Measurements from ENCODE around the gene DNM1. TPM values are rescaled to one million over a fixed set of nuclear protein-coding genes. Genes with fewer than 3 reads are reported as not detected.

The DNM1 gene
- total RNA-seq, 1 donor from 2014 or later = 30.1 TPM

DNA sequence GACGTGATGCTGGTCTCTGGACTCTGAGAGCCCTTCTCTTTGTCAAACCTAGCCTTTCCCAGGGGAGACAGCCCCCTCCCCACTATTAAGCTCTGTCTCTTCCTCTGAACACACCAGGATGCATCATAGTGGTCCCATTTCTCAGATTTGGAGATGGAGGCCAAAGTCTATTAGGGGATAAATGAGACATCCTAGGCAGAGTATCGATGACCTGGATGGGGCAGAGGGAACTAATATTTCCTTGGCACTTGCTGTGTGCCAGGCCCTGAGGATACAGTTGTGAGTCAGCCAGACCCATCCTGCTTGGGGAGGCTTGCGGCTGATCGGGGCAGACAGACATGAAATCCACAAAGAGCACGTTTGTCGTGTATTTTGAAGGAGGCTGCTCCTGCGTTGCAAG lies 5.2 kb downstream of the DNM1 start:
- H3K4me3 ChIP-seq = no peak overlapping the region
- no peak overlapping the region for H2AFZ ChIP-seq (replicated peaks)
- no peaks in the 10 kb centered on the region for H3K27me3 ChIP-seq
- H3K4me1 ChIP-seq = peaks cover 8% of the 10 kb centered on the region
- H3K9me3 Mint-ChIP-seq = no peaks in the 10 kb centered on the region
- H3K36me3 Mint-ChIP-seq = peaks cover 2% of the 10 kb centered on the region
- no peaks in the 10 kb centered on the region for H3K36me3 ChIP-seq
- peaks cover 8% of the 10 kb centered on the region for H3F3A ChIP-seq (ENCODE audit: low read depth)
- H4K20me1 ChIP-seq (ENCODE audit: low read depth) = peaks cover 41% of the 10 kb centered on the region
- H3K79me2 ChIP-seq (ENCODE audit: low read depth) = peaks cover 13% of the 10 kb centered on the region
- H3K9ac ChIP-seq = no peak overlapping the region
- peaks cover 34% of the 10 kb centered on the region for H3K4me1 Mint-ChIP-seq
- no peak overlapping the region for H3K27ac ChIP-seq
- no peaks in the 10 kb centered on the region for H3K9me3 ChIP-seq (ENCODE audit: low read depth)
- peaks cover 10% of the 10 kb centered on the region for H3K27me3 Mint-ChIP-seq (ENCODE audit: insufficient read depth, low read depth)
- no peak for DNase-seq (ENCODE audit: low spot score)
- no peak overlapping the region for H3K4me2 ChIP-seq
- no peak for TF ChIP-seq EZH2phosphoT487 (IDR thresholded peaks at IDR 0.05)
- TF ChIP-seq EZH2 (IDR thresholded peaks at IDR 0.05) = no peak
- TF ChIP-seq CTCF (IDR thresholded peaks at IDR 0.05) = no peak
- peak overlapping the region; percentile 41 for H3K4me3 Mint-ChIP-seq
- H3K27ac Mint-ChIP-seq = peak overlapping the region; percentile 68

- peaks cover under 1% of the 10 kb centered on the region for H3F3A ChIP-seq (ENCODE audit: low read depth)
- no peaks in the 10 kb centered on the region for H3K9me3 Mint-ChIP-seq
- no peaks in the 10 kb centered on the region for H3K27me3 ChIP-seq
- no peak for DNase-seq (ENCODE audit: low spot score)
- no peaks in the 10 kb centered on the region for H3K36me3 ChIP-seq
- H3K27ac Mint-ChIP-seq = no peak overlapping the region
- TF ChIP-seq EZH2phosphoT487 (IDR thresholded peaks at IDR 0.05) (no peak), EZH2 (IDR thresholded peaks at IDR 0.05) (no peak)
- H3K4me1 Mint-ChIP-seq = peaks cover 34% of the 10 kb centered on the region
- H3K27ac ChIP-seq = no peak overlapping the region
- peaks cover 13% of the 10 kb centered on the region for H3K79me2 ChIP-seq (ENCODE audit: low read depth)
- peaks cover 2% of the 10 kb centered on the region for H3K36me3 Mint-ChIP-seq
- H3K9me3 ChIP-seq (ENCODE audit: low read depth) = no peaks in the 10 kb centered on the region
- no peak overlapping the region for H3K4me2 ChIP-seq
- H3K27me3 Mint-ChIP-seq (ENCODE audit: insufficient read depth, low read depth) = peaks cover 12% of the 10 kb centered on the region
- peak overlapping the region; percentile 41 for H3K4me3 Mint-ChIP-seq
- H3K9ac ChIP-seq = no peak overlapping the region
- H3K4me1 ChIP-seq = peaks cover 8% of the 10 kb centered on the region
- no peak overlapping the region for H3K4me3 ChIP-seq
- H4K20me1 ChIP-seq (ENCODE audit: low read depth) = peaks cover 47% of the 10 kb centered on the region
- no peak overlapping the region for H2AFZ ChIP-seq (replicated peaks)
These were observed 5.9 kb downstream of the DNM1 start for GRCh38 chr9:128208946-128209669.

DNA sequence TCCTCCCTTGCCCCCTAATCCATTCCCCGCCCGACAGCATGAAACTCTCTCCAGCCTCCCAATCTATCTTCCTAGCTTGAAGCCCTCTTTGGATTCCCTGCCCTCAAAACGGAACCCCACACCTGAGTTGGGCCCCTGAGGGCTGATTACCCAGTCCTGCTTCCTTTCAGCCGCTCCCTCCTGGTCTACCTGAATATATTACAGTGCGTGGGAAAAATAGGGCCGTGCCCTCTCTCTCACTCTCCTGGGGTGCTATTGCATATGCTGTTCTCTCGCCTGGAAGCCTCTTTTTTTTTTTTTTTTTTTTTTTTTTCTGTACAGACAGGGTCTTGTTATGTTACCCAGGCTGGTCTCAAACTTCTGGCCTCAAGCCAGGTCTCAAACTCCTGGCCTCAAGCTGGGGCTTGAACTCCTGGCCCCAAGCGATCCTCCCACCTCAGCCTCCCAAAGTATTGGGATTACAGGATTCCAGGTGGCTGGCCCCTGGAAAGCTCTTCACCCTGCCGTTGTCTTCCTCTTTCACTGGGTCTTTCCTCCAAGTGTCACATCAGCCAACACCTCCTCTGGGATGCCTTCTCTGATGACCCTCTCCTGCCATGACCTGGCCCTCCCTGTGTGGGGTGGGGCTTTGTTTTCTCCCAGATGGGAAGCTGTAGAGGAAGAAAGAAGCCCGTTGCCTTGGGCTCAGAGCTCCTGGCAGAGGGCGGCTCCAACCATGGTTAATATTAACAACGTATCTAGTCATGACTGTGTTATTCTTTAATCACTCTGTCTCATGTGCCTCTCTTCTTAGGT lies 8.2 kb downstream of the DNM1 start:
- Histone ChIP-seq H4K20me1 (ENCODE audit: low read depth) (peaks cover 60% of the 10 kb centered on the region), H3K4me2 (no peak overlapping the region), H2AFZ (replicated peaks) (no peak overlapping the region), H3K9ac (no peak overlapping the region), H3F3A (ENCODE audit: low read depth) (no peaks in the 10 kb centered on the region), H3K27me3 (no peaks in the 10 kb centered on the region), H3K36me3 (no peaks in the 10 kb centered on the region), H3K27ac (no peak overlapping the region), H3K4me3 (no peak overlapping the region), H3K4me1 (no peaks in the 10 kb centered on the region), H3K79me2 (ENCODE audit: low read depth) (no peaks in the 10 kb centered on the region), H3K9me3 (ENCODE audit: low read depth) (no peaks in the 10 kb centered on the region)
- no peak for TF ChIP-seq EZH2 (IDR thresholded peaks at IDR 0.05)
- Mint-ChIP-seq H3K4me1 (peaks cover 44% of the 10 kb centered on the region), H3K27me3 (ENCODE audit: insufficient read depth, low read depth) (peaks cover 14% of the 10 kb centered on the region), H3K4me3 (peak overlapping the region; percentile 36), H3K27ac (peak overlapping the region; percentile 43), H3K36me3 (peaks cover 2% of the 10 kb centered on the region), H3K9me3 (no peaks in the 10 kb centered on the region)
- no peak for DNase-seq (ENCODE audit: low spot score)

GRCh38 chr9:128211981-128212281 lies 8.8 kb downstream of the DNM1 start:
- Histone ChIP-seq H3K4me1 (no peaks in the 10 kb centered on the region), H4K20me1 (ENCODE audit: low read depth) (peaks cover 60% of the 10 kb centered on the region), H3K4me2 (no peak overlapping the region), H3K9ac (no peak overlapping the region), H3K27me3 (no peaks in the 10 kb centered on the region), H3F3A (ENCODE audit: low read depth) (no peaks in the 10 kb centered on the region), H3K79me2 (ENCODE audit: low read depth) (no peaks in the 10 kb centered on the region), H3K9me3 (ENCODE audit: low read depth) (no peaks in the 10 kb centered on the region), H3K27ac (no peak overlapping the region), H2AFZ (replicated peaks) (no peak overlapping the region), H3K4me3 (no peak overlapping the region), H3K36me3 (no peaks in the 10 kb centered on the region)
- H3K36me3 Mint-ChIP-seq = peaks cover 4% of the 10 kb centered on the region
- peak overlapping the region; percentile 35 for H3K4me3 Mint-ChIP-seq
- peaks cover 16% of the 10 kb centered on the region for H3K27me3 Mint-ChIP-seq (ENCODE audit: insufficient read depth, low read depth)
- TF ChIP-seq CTCF (IDR thresholded peaks at IDR 0.05) (no peak), EZH2phosphoT487 (IDR thresholded peaks at IDR 0.05) (no peak), EZH2 (IDR thresholded peaks at IDR 0.05) (no peak)
- no peaks in the 10 kb centered on the region for H3K9me3 Mint-ChIP-seq
- DNase-seq (ENCODE audit: low spot score) = no peak
- H3K27ac Mint-ChIP-seq = no peak overlapping the region
- peaks cover 43% of the 10 kb centered on the region for H3K4me1 Mint-ChIP-seq

All from neural progenitor cell (in vitro differentiated cells).